Activated CD4-positive, alpha-beta T cell treated with anti-CD3 and anti-CD28 coated beads, Interleukin-2, Interleukin-4, amounts not matched to agents 100 ng/mL and 50 ng/mL, durations not matched to agents 16 hours and 8 hours (primary cell): ENCODE results near the gene FAM111A.

Experiments used
- DNase-seq: peaks from one replicate; pipeline ENCODE4 v3.0.0-alpha.2; 2020; ENCODE audit warnings: low spot score

FAM111A gene

DNA sequence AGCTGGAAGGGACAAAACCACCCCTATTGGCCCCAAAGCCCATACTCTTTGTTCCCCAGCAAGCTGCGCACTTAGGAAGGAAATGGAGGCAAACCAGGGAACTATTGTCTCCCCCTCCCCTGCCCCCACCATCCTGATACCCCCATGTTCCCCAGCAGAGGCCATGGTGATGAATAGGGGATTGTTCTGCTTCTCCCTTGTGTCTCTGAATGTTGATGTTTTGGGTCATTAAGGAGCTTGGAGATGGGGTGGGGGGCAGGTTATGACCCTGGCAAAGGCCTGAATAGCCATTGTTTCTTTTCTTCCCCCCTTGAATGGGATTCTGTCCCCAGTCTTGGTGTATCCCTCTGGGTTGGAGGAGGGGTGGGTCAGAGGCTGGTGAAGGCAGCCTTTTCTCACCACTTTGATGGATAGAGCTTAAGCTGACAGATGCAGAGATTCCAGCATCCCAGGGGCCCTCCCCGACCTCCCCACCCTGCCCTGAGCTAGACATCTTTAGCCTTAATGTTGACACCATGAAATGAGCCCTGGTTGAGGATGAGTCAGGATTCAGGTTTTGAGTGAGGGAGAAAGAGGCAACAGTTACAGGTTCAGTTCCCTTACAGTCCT, 37.6 kb downstream of the FAM111A start:
- no peak for DNase-seq

DNA sequence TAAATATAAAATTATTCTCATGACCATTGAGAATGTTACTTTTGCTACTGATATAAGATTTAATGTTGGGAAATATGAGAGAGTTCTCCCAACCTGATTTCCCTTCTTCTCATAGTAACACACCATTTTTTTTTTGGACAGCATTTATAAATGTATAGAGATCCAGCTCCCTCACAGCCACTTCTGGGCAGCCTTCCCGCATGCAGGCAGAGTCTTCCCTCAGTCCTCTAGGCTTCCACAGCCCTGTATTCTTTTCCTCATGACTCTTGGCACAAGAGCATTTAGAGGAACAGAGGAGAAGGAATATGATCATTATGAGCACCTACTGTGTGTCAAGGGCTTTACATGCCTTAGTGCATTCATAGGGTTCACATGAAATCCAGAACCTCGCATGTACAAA, 38.3 kb downstream of the FAM111A start:
- DNase-seq: no peak

DNA sequence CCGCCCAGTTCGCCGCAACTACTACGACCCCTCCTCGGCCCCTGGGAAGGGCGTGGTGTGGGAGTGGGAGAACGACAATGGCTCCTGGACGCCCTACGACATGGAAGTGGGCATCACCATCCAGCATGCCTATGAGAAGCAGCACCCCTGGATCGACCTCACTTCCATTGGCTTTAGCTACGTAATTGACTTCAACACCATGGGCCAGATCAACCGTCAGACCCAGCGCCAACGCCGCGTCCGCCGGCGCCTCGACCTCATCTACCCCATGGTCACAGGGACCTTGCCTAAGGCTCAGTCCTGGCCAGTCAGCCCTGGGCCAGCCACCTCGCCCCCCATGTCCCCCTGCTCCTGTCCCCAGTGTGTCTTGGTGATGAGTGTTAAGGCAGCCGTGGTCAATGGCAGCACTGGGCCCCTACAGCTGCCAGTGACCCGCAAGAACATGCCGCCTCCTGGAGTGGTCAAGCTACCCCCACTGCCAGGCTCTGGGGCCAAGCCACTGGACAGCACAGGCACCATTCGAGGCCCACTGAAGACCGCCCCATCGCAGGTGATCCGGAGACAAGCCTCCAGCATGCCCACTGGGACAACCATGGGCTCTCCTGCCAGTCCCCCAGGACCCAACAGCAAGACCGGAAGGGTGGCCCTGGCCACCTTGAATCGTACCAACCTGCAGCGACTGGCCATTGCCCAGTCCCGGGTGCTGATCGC, 39.2 kb downstream of the FAM111A start:
- DNase-seq: no peak

DNA sequence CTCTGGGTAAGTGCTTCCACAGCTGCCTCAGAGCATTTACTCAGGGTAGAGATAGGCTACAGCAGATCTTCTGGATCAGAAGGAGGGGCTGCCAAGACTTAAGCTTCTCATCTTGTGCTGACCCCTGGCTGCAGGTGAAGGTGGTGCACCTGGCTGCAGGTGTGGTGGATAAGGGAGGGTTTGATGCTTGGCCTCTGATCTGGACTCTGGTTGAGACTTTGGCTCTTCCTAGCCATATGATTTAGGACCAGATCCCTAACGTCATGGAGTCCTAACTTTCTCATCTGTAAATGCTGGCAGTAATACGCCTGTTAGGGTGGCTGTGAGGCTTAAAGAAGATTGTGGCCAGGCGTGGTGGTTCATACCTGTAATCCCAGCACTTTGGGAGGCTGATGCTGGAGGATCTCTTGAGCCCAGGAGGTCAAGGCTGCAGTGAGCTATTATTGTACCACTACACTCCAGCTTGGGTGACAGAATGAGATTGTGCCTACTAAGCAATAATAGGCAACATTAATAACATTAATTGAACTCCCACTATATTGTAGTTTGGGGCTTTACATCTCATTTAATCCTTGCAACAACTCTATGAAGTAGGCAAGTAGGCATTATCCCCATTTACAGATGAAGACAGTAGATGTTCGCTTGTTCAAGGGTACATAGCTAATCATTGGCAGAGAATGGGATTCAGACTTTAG, 39.9 kb downstream of the FAM111A start:
- no peak for DNase-seq

DNA sequence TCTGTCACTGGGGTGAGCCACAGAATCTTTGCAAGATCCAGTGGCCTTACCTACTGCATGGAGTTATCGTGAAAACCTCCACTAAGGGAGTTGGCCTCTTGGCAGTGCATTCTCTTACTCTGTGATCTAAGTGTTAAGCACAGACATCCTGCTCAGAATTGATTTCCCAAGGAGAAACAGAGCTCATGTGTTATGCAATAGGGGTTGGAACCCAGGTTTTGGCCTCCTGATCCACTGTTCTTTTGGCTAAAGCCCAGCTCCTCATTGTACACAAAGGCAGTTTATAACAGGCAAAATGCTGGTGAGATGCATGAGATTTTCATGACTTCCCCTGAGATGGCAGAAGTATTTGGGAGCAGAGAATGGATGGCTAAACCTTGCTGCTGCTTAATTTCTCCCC, 41.1 kb downstream of the FAM111A start:
- no peak for DNase-seq

DNA sequence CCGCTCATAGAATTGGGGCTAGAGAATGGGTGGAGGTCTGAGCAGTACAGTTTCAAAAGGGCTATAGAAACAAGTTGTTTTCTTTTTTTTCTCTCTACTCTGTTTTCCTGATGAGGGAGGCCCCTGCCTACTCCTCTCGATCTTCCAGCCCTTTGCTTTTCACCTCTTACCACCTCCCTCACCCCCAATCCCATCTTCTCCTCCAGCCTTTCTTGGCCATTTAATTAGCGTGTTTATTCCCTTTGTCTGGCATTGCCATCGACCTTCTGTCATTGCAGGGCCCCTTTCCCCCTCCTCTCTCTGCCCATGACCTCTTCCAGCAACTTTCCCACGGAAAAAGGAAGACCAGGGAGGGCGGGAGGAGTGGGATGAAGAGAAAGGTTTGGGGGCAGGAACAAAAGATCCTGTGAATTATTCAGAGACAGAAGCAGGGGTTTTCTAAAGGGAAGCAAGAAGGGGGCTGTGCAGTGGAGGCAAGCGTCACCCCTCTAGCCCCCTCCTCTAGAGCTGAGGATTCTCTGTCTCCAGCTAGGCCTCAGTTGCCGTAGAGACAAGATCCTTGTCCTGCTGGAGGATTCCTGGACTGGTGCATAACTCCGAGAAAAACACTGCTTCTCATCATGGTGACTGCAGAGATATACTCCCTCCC, 42.2 kb downstream of the FAM111A start:
- no peak for DNase-seq

DNA sequence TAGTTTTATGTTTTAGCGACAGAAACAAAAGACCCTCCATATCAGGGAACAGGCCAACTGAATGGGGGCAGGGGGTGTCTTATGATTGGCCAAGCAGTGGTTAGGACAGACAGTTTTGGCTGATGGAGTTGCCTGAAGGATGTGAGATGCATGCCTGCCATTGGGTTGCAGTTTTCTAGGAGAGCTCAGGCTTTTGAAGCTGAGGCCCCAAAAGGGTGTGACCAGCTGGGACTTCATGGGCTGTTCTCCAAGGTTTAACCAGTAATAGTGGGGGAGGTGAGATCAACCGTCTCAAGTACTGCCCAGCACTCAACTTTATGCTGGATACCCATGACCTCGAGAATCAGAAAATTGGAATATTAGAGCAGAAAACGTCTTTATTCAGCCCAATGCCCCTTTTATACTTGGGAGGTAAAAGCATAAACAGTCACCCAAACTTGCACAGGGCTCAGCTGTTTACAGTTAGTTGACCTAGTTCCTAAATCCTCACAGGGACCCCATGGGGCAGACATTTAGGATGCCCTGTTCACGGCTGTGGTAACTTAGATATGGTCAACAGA, 42.8 kb downstream of the FAM111A start:
- no peak for DNase-seq

DNA sequence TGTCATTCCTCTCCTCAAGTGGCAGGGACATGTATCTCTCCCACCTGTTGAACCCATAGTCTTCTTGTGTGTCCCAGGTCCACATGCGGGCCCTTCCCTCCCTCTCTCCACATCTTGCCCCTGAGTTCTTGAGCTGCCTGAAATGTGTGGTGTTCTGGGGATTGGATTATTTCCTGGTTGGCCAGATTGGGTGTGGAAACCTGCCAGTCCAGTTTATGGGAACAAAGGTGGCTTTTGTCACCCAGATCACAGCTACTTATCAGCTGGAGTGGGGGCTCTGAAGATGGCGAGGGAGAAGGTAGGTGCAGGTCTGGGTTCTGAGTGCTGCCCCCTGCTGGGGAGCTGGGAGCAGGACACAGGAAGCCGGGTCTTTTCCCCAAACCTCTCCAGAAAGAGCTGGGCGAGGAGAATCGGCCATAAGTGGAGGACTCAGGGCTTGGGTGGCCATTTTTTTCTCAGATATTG, 43.5 kb downstream of the FAM111A start:
- peak; percentile 46 for DNase-seq

DNA sequence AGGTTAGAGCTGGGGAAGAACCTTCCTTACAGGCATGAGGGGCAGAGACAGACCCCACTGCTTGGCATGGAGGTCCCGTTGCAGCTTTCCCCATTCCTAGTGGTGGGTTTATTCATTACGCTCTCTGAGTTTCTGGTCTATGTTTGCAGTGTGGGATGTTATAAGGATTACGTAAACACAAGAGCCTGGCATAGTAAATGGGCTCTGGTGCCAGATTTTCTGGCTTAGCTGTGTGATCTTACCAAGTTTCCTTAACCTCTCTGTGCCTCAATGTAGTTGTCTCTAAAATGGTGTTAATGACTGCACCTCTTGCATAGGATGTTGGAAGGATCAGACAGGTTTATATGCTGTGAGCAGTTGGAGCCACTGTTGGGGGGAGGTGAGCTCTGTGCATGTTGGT, 44.4 kb downstream of the FAM111A start:
- no peak for DNase-seq

DNA sequence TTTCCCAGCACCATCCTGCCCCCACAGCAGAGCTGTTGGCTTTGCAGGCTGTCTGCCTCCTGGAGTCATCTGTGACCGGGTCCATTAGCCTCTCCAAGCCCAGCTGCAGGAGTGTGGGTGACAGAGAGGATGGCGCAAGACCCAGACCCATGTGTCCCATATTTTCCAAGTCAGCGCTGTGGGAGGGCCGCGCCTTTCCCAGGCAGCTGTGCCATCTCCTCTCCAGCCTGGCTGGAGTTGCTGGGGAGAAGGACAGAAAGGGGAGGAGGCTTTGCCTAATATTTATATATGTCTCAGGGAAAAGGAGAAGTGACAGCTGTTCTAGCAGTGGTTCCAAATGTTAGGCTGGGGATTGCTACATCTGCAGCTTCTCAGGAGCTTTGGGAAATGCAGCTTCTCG, 44.9 kb downstream of the FAM111A start:
- DNase-seq: no peak

DNA sequence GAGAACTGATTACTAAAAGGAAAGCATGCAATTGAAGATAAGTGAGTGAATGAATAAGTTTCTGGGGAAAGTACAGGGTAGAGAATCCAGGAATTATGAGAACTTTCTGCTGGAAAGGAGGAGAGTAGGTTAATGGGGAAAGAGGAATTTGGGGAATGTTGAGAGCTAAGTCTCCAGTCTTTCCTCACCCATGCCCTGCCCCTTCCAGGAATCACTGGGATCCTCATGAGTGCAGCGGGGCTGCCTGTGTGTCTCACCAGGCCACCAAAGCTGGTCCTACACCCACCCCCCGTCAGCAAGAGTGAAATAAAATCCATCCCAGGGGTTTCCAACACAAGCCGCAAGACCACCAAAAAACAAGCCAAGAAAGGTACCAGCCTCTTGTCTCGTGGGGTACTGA, 46.3 kb downstream of the FAM111A start:
- no peak for DNase-seq

DNA sequence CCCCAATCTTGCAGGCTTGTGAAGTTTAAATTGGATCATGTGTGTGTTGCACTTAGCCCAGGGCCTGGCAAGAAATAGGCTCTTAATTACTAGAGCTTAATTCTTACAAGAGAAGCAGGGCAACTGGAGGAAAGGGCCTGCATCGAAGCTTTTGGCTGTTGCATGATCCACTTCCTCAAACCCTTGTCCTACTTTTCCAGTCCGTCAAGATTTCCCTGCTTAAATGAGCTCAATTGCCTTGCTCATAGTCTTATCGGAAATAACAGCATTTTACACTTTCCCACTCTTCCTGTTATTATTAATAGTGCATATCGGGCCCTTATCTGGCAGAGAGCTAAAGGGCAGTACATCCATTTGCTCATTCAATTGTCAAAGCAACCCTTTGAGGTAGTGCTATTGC, 47.3 kb downstream of the FAM111A start:
- DNase-seq: no peak

DNA sequence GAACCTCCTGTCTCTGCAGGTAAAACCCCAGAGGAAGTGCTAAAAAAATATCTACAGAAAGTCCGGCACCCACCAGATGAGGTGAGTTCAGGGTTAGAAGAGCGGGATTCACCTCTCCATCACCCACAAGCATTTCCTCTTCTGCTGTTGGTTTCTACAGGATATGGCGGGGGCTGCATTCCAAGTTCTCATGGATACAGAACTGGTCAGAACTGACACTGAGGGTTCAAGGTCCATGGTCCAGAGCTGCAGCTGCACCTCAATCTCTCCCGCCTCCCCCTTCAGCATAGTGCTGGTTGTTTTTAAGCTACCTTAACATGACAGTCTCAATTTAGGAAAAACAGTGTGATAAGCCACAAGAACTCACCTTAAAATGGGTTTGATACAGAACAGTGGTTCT, 48.4 kb downstream of the FAM111A start:
- no peak for DNase-seq

DNA sequence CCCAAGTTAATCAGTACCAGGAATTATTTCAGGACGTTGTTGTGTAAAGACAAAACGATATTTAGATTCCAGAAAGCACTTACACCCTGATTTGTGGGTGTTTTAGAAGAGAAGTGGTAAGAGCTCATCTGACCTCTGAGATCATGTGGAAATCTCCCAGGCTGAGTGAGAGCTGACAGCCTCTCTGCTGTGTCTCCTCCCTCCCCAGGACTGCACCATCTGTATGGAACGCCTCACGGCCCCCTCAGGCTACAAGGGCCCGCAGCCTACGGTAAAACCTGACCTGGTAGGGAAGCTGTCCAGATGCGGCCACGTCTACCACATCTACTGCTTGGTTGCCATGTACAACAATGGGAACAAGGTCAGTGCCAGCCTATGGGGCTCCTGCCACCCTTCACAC, 49.2 kb downstream of the FAM111A start:
- no peak for DNase-seq

DNA sequence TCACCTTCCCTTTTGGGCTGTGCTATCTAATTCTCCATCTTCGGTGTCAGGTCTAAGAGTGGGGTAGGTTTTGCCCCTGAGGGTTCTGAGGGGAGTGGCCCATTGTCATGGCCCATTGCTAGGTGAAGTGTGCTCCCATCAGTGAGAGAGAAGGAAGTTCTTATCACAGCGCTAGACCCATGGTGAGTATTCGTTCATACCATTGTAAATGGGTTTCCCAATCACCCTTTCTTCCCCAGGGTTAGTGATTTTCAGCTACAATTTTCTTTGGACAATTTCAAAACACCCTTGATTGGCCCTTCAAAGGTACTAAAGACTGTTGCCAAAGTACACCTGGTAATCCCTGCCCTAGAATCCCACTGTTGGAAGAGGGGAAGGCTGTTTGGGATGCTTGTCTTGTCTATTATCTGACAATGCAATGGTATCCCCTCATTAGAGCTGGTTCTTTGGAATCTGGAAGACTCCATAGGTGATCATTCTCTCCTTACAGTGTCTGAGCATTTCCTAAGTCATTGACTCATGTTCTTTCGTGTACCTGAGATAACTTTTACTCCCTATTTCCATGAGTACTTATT, 49.9 kb downstream of the FAM111A start:
- no peak for DNase-seq

DNA sequence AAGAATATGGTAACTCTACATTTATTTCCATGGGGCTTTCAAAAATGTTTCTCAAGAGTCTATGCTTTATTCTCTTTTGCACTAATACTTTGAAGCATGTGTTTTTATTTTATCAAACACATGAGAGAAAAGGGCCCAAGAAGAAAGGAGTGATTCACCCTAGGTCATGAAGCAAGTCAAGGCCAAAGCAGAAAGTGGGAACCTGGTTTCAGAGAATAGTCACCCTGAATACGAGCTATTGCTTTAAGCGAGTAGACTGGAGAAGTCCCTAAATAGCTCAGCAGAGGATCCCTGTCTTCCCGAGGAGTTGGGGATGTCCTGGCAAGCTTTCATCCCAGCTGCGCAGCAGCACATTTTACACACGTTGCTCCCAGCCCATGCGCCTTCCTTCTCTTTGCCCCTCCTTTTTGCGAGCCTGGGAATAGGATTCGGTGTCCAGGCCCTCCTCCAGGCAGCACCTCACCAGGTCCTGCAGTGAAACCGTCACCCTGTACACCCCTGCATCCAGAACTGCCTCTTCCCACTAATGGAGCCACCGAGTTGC, 51.0 kb downstream of the FAM111A start:
- no peak for DNase-seq

DNA sequence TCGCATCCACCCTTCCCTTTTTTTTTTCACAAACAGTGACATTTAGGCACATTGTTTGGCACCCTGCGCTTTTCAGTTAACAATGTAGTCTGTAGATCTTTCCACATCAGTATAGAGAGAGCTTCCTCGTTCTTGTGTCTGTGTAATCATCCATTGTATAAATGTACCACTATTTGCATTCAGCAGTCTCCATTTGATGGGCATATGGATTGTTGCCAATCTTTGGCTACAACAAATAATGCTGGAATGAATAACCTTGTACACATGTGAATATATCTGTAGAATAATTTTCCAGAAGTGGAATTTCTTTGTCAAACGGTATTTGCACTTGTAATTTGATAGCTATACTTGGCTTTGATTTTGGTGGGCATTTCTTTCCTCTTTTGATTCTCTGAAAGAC, 52.9 kb downstream of the FAM111A start:
- DNase-seq: no peak

DNA sequence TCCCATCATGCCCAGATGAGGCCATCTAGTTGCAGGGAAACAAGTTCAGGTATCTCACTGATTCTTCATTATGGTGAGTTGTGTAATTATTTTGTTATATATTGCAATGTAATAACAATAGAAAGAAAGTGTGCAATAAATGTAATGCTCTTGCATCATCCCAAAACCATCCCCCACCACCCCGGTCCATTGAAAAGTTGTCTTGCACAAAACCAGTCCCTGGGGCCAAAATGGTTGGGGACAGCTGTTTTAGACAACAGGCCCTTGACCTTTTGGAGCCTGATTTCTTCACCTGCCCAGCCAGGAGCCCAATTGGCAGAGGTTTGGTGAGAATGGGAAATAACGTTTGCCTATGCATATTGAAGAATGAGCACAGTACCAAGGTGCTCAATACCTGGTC, 54.1 kb downstream of the FAM111A start:
- no peak for DNase-seq

DNA sequence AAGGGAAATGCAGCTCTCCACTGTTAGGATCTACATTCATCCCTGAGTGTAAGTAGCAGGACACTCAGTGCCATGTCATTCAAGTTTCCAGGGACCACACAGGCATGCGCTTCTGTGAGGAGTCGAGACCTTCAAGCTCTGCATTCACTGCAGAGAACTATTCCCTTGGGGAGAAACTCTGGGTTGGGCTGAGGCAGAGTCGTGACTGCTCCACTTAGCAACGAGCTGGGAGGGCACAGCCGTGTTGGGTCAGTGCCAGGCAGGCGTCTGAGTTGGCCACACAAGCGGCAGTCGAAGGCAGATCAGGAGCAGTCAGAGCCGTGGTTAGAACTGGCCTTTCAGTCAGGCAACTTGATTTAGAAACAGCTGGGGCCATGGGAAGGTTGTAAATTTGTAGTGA, 55.3 kb downstream of the FAM111A start:
- DNase-seq: no peak

DNA sequence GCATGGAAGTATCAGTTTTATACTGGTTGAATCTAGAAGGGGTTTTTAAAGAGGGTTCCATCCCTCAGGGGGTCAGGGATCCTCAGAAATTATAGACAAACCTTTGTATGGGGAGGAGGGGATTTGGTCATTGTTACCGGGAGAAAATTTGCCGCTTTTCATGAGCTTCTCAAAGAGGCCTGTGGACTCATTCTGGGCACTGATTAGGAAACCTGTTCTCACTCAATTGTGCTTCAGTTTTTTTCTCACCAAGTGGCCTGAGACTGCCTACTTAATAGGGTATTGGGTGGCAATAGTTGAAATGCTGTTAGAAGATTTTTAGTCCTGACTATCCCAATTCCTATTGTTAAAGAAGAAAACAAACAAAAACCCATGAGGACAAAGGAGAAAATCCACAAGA, 56.1 kb downstream of the FAM111A start:
- DNase-seq: no peak

DNA sequence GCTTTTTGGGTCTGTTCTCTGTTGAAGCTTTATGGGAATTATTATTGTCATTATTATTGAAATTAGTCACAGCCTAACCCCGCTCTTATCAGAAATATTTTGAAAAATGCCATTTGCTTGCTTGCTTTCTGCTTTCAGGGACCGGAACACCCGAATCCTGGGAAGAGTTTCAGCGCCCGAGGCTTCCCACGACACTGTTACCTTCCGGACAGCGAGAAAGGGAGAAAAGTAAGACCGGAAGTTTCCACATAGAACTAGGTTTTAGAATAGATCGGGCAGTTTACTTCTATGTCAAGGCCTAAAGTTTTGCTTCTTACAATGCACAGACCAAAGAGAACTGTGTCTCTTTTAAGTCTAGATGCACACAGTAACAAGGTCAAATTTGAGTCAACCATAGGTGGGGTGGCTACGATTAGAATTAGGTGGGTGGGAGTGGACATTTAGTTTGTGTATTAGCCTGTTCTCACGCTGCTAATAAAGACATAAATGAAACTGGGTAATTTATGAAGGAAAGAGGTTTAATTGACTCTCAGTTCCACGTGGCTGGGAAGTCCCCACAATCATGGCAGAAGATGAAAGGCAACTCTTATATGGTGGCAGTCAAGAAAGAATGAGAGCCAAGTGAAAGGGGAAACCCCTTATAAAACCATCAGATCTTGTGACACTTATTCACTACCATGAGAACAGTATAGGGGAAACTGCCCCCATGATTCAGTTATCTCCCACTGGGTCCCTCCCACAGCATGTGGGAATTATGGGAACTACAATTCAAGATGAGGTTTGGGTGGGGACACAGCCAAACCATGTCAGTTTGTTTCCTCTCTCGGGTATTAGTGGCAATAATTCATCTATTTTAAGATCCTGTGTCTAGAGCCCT, 57.1 kb downstream of the FAM111A start:
- DNase-seq: peak; percentile 20
